ENCODE measurements around the gene SLC37A2.

GRCh38 chr11:125128450-125128849 is 65.3 kb downstream of the SLC37A2 start:
- TF ChIP-seq POLR2AphosphoS5 (IDR thresholded peaks at IDR 0.05; ENCODE audit: low read depth, low read length) (no peak), TAF1 (IDR thresholded peaks at IDR 0.05; ENCODE audit: borderline replicate concordance, low read depth, low read length) (no peak), POLR2A (IDR thresholded peaks at IDR 0.05; ENCODE audit: low read depth, low read length) (no peak)

All from GM12892 (cell line).